ENCODE measurements around the gene EXOC6B. TPM values are rescaled to one million over a fixed set of nuclear protein-coding genes. Genes with fewer than 3 reads are reported as not detected.

The EXOC6B gene
- total and polyA plus RNA-seq, 2 of the 8 experiments (the other 6 are each of a cell fraction or from before 2014, with no cell fraction given), result 13.5 to 33.0 TPM

GRCh38 chr2:72222829-72223564, 602.8 kb downstream of the EXOC6B start:
- no peak overlapping the region for H3K56ac ChIP-seq (replicated peaks; ENCODE audit: insufficient read length, low read depth, low read length)
- no peak overlapping the region for H3K27ac ChIP-seq (ENCODE audit: low read depth, low read length)
- H3K14ac ChIP-seq (ENCODE audit: insufficient read length), result no peak overlapping the region
- H3K27me3 ChIP-seq (replicated peaks in 1 of 4; ENCODE audit: control insufficient read depth in 3 of 4, extremely low read depth in 1 of 4, insufficient read depth in 3 of 4, low read length in 3 of 4), result no peaks in the 10 kb centered on the region
- H3K9ac ChIP-seq (replicated peaks in 1 of 4; ENCODE audit: extremely low read depth in 1 of 4, low read depth in 3 of 4, low read length in 3 of 4), result no peak overlapping the region
- H3K23ac ChIP-seq (ENCODE audit: insufficient read length), result no peak overlapping the region
- no peak overlapping the region for H2BK15ac ChIP-seq (ENCODE audit: low read length)
- no peak overlapping the region for H4K91ac ChIP-seq (replicated peaks; ENCODE audit: insufficient read length, low read length)
- H4K5ac ChIP-seq (ENCODE audit: insufficient read length, low read depth, low read length), result no peak overlapping the region
- no peaks in the 10 kb centered on the region for H3K9me3 ChIP-seq (ENCODE audit: insufficient read depth in 2 of 2, low read depth in 1 of 2, low read length in 1 of 2)
- no peak overlapping the region for H2AK5ac ChIP-seq (ENCODE audit: low read depth, low read length)
- H3K18ac ChIP-seq (ENCODE audit: extremely low read depth, low read length), result no peak overlapping the region
- no peak overlapping the region for H3K4me3 ChIP-seq (ENCODE audit: extremely low read depth in 1 of 4, insufficient read depth in 2 of 4, low read depth in 3 of 4, low read length in 4 of 4)
- DNase-seq (ENCODE audit: low read depth in 1 of 2, low spot score in 2 of 2) (no peak), FAIRE-seq (no peak)
- no peak overlapping the region for H2AFZ ChIP-seq (ENCODE audit: low read length)
- H3K36me3 ChIP-seq (ENCODE audit: control insufficient read depth in 2 of 4, insufficient read depth in 4 of 4, low read length in 3 of 4), result no peaks in the 10 kb centered on the region
- H4K20me1 ChIP-seq (replicated peaks in 1 of 2; ENCODE audit: control insufficient read depth in 1 of 2, insufficient read depth in 2 of 2, low read length in 2 of 2), result no peaks in the 10 kb centered on the region
- CTCF ChIA-PET (ENCODE audit: partially characterized antibody), result interaction anchor here (0.6 to 2.8 kb wide), 7 partner anchors 11 to 1164 kb away, joined by 3 to 13 read pairs (median 3); no protein-coding TSS in a partner anchor
- POLR2A ChIA-PET (ENCODE audit: partially characterized antibody), result no interaction called here
- H2BK20ac ChIP-seq (ENCODE audit: low read length), result no peak overlapping the region
- no peak overlapping the region for H2BK5ac ChIP-seq (ENCODE audit: low read depth, low read length)
- WGBS, 2 experiments (ENCODE audit: extremely low coverage in 1 of 2, insufficient coverage in 1 of 2, insufficient read length in 1 of 2, insufficient replicate concordance in 2 of 2, low coverage in 1 of 2, low lambda C conversion rate in 2 of 2, missing lambda C conversion rate in 1 of 2), result 89% methylated on average over 3 of the region's 3 CpGs; no CpG with 5 or more reads in 1 of the 2 experiments
- H4K8ac ChIP-seq (ENCODE audit: extremely low read depth, insufficient read depth, low read length), result no peak overlapping the region
- no peaks in the 10 kb centered on the region for H3K79me1 ChIP-seq (ENCODE audit: low read depth, low read length)
- H3K4me1 ChIP-seq (replicated peaks in 1 of 4; ENCODE audit: control insufficient read depth in 3 of 4, insufficient read depth in 4 of 4, low read length in 3 of 4), result peaks cover 0 to 4% (median 0%) of the 10 kb centered on the region in 4 experiments; a peak in 1 of 7 replicates
- no peak for TF ChIP-seq RXRA (IDR thresholded peaks at IDR 0.05; ENCODE audit: insufficient read depth, low read depth, low read length)
- TF ChIP-seq CBX5 (IDR thresholded peaks at IDR 0.05; ENCODE audit: low read depth, low read length), result no peak
- no peak for TF ChIP-seq JUND (IDR thresholded peaks at IDR 0.05; ENCODE audit: low read length)
- TF ChIP-seq EGR1 (IDR thresholded peaks at IDR 0.05; ENCODE audit: borderline replicate concordance, low read depth, low read length), result no peak
- TF ChIP-seq NANOG (IDR thresholded peaks at IDR 0.05; ENCODE audit: insufficient read depth, low read depth, low read length, poor library complexity, severe bottlenecking), result no peak
- TF ChIP-seq RBBP5 (IDR thresholded peaks at IDR 0.05; ENCODE audit: borderline replicate concordance, low read depth, low read length), result no peak
- no peak for TF ChIP-seq RNF2 (IDR thresholded peaks at IDR 0.05; ENCODE audit: borderline replicate concordance, low read depth, low read length, missing control alignments, poor library complexity, severe bottlenecking)
- TF ChIP-seq TBP (IDR thresholded peaks at IDR 0.05; ENCODE audit: low read depth, low read length), result no peak
- no peak for TF ChIP-seq CTCF (IDR thresholded peaks at IDR 0.05; ENCODE audit: control extremely low read depth in 1 of 3, insufficient read depth in 1 of 3, low read depth in 1 of 3, low read length in 3 of 3)
- no peak overlapping the region for H2BK120ac ChIP-seq (replicated peaks; ENCODE audit: low read depth, low read length)
- H2BK12ac ChIP-seq (ENCODE audit: low read depth, low read length), result no peak overlapping the region
- H3K23me2 ChIP-seq (ENCODE audit: low read depth, low read length), result no peaks in the 10 kb centered on the region; the same call in 1 of the 2 replicates
- no peak overlapping the region for H3K4me2 ChIP-seq (ENCODE audit: insufficient read depth in 1 of 2, low read depth in 2 of 2, low read length in 2 of 2)
- no peaks in the 10 kb centered on the region for H3K79me2 ChIP-seq (ENCODE audit: control insufficient read depth in 1 of 2, insufficient read depth in 2 of 2, low read length in 2 of 2)
- H3K4ac ChIP-seq (replicated peaks; ENCODE audit: insufficient read length, low read depth, low read length), result no peak overlapping the region
